Activated T-helper 1 cell treated with anti-CD3 and anti-CD28 coated beads, Interleukin-12 subunit alpha, Interleukin-12 subunit beta, Interleukin-2, Interleukin-4 antibody, amounts not matched to agents 30 ng/mL and 10 ng/mL and 1 ng/mL, durations not matched to agents 14 hours and 24 hours and 36 hours (primary cell): ENCODE measurements around the gene SPNS2. TPM values are rescaled to one million over a fixed set of nuclear protein-coding genes. Genes with fewer than 3 reads are reported as not detected.

Experiments
- DNase-seq: peaks from one replicate; pipeline ENCODE4 v3.0.0; 2021; ENCODE audit warnings: low spot score
- H3K27ac Mint-ChIP-seq: one replicate; pipeline ENCODE4 v1.8.0; 2021; ENCODE audit warnings: mild to moderate bottlenecking, mixed read lengths
- H3K27me3 Mint-ChIP-seq: one replicate; pipeline ENCODE4 v1.8.0; 2022; ENCODE audit warnings: mild to moderate bottlenecking, moderate library complexity, mixed read lengths; ENCODE audit not compliant: insufficient read depth
- H3K36me3 Mint-ChIP-seq: one replicate; pipeline ENCODE4 v1.8.0; 2021; ENCODE audit warnings: low read depth, mixed read lengths
- H3K4me1 Mint-ChIP-seq: one replicate; pipeline ENCODE4 v1.8.0; 2021; ENCODE audit warnings: low read depth, mixed read lengths
- H3K4me3 Mint-ChIP-seq: one replicate; pipeline ENCODE4 v1.8.0; 2021; ENCODE audit warnings: mild to moderate bottlenecking, moderate library complexity, mixed read lengths
- H3K9me3 Mint-ChIP-seq: one replicate; pipeline ENCODE4 v1.8.0; 2021; ENCODE audit warnings: mixed read lengths
- intact Hi-C: fragments of 100-400 bp; cut with micrococcal nuclease; formaldehyde crosslinking; loops from one replicate; pipeline ENCODE4 v1.15.1; 2024
- total RNA-seq: library from RNA; stranded (reverse); gene quantifications from 2 replicates; pipeline ENCODE4 v1.2.3, GENCODE V29; 2022

The SPNS2 gene
- total RNA-seq, 1 donor from 2014 or later = not detected

DNA sequence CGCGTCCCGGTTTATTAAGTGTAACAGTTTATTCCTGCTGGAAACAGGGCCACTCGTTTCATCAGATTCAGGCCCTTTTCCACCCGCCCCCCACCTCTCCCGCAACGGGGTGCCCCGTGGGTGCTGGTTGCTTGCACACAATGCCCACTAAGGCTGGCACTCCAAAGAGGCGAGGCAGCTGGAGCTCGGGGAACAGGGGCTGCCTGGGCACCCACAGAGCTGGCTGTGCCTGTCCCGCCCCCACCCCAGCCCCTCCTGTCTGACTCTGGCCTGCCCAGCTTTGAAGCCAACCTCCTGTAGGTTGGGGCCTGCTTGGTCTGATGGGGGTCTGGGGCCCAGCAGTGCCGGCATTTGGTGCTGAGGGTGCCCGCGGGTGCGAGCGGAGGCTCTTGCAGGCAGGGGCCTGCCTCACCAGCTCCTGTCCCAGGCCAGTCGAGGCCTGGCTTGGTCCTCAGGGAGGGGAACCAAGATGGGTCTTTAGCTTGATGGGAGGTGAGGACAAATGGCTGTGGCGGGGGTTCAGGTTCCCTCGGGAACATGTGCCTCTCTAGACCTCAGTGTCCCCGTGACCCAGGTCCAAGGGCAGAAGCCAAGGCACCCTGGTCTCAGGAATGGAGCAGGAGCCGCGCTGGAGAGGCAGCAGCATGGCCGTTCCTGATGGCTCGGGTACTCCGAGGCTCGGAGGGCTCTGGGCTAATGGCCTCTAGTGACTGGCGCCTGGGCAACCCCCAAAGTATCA, 36.4 kb downstream of the SPNS2 start:
- Mint-ChIP-seq H3K4me3 (no peak overlapping the region), H3K9me3 (no peaks in the 10 kb centered on the region), H3K4me1 (no peaks in the 10 kb centered on the region), H3K27me3 (no peaks in the 10 kb centered on the region), H3K27ac (no peak overlapping the region), H3K36me3 (peaks cover 2% of the 10 kb centered on the region)
- no peak for DNase-seq
- intact Hi-C loops = no loop called here

DNA sequence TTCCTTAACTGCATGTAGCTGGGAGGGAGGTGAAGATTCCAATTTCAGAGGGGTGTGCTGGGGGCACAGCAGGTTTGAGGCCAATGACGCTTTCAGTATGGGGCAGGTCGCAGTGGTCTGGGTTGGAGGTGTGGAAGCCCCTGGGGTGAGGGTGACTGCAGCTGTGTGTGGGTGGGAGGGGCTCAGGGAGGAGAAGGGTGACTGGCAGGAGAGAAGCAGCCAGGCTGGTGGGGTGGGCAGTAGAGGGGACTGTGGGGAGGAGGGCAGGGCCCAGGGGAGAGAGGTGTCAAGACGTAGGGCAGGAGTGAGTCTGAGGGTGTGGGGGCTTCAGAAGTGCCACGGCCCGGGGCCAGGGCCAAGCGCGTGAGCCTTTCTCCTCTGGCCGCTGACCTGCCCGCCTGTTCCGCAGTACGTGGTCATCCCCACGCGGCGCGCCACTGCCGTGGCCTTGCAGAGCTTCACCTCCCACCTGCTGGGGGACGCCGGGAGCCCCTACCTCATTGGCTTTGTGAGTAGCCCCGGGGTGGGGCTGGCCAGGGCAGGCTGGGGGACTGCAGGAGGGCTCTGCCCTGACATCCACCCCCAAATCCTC, 37.1 kb downstream of the SPNS2 start:
- intact Hi-C loops = no loop called here
- DNase-seq = no peak
- Mint-ChIP-seq H3K4me1 (no peaks in the 10 kb centered on the region), H3K4me3 (no peak overlapping the region), H3K27me3 (no peaks in the 10 kb centered on the region), H3K27ac (no peak overlapping the region), H3K9me3 (no peaks in the 10 kb centered on the region), H3K36me3 (peaks cover 2% of the 10 kb centered on the region)

GRCh38 chr17:4536259-4536741, 37.6 kb downstream of the SPNS2 start:
- Mint-ChIP-seq H3K36me3 (peaks cover 7% of the 10 kb centered on the region), H3K27ac (no peak overlapping the region), H3K4me3 (no peak overlapping the region), H3K9me3 (no peaks in the 10 kb centered on the region), H3K4me1 (no peaks in the 10 kb centered on the region), H3K27me3 (no peaks in the 10 kb centered on the region)
- no peak for DNase-seq
- intact Hi-C loops = no loop called here

GRCh38 chr17:4536742-4537411, 38.2 kb downstream of the SPNS2 start:
- Mint-ChIP-seq H3K9me3 (no peaks in the 10 kb centered on the region), H3K27me3 (no peaks in the 10 kb centered on the region), H3K4me1 (no peaks in the 10 kb centered on the region), H3K27ac (no peak overlapping the region), H3K36me3 (peaks cover 9% of the 10 kb centered on the region), H3K4me3 (no peak overlapping the region)
- intact Hi-C loops = no loop called here
- DNase-seq = no peak

DNA sequence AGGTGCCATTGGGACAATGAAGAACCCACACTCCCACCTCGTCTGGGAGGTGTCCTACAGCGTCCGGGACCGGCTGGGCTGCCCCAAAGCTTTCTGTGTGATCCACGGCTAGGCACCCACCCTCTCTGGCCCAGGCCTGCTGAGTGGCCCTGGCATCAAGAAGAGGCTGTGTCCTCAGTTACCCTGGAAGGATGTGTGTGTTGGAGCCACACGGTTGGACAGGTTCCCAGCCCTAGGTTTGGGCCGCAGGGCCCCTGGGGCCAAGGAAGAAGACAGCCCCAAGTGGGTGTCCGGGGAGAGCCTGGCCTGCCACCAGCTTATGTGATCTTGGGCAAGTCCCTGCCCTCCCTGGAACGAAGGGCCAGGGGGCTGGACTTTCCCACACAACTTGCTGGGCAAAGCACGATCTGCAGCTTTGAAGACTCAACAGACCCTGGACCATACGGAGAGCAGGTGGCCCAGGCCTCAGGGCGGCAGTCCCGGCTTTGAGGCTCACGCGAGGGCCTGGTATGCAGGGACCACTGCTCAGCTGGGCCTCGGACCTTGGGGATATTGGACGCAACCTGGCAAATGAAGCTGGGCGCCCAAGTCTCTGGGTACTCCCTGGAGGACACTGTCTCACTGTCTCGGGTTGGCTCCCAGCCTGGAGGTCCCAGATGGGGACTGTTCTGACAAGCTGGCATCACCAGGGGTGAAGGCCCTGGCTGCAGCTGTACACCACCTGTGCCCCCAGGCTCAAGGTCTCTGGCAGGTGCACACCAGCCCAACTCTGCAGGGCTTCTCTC, 39.0 kb downstream of the SPNS2 start:
- Mint-ChIP-seq H3K9me3 (no peaks in the 10 kb centered on the region), H3K36me3 (peaks cover 14% of the 10 kb centered on the region), H3K4me3 (no peak overlapping the region), H3K27ac (no peak overlapping the region), H3K27me3 (no peaks in the 10 kb centered on the region), H3K4me1 (no peaks in the 10 kb centered on the region)
- DNase-seq = no peak
- intact Hi-C loops = no loop called here

DNA sequence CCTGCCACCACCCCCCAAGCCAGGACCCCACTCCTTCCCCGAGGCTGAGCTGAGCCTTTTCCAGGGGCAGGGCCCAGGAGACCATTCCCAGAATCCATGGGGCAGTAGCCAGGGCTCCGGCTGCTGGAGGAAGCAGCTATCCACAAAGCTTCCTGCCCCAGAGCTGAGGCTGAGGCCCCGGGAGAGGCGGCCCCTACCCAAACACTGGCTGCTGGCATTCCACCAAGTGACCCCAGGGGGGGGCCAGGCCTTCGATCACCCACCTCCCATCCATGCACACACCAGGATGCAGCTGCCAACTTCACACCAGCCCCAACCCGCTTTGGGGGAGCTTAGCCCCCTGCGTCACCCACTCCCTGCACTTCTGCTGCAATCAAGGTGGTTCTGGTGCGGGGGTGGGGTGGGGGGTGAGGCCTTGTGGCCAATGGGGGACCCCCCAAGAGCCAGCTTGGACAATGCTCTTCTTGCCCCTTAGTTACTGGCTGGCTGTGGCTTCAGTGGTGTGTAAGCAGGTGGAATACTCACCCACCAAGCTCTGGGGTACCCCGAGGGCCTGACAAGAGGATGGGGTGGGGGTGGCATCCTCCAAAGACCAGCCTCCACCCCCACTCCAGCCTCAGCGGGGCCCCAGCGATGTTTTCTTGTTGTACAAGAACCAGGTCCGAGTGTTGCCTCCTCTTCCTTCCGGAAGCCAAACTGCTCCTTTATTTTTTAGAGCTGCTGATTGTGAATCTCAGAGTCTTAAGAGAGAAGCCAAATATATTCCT, 39.7 kb downstream of the SPNS2 start:
- intact Hi-C loops = no loop called here
- no peaks in the 10 kb centered on the region for H3K9me3 Mint-ChIP-seq
- H3K27ac Mint-ChIP-seq = no peak overlapping the region
- H3K27me3 Mint-ChIP-seq = no peaks in the 10 kb centered on the region
- H3K36me3 Mint-ChIP-seq = peaks cover 14% of the 10 kb centered on the region
- no peaks in the 10 kb centered on the region for H3K4me1 Mint-ChIP-seq
- H3K4me3 Mint-ChIP-seq = no peak overlapping the region
- DNase-seq = no peak

- no peak for DNase-seq
- Mint-ChIP-seq H3K4me3 (no peak overlapping the region), H3K27ac (no peak overlapping the region), H3K27me3 (no peaks in the 10 kb centered on the region), H3K36me3 (peaks cover 14% of the 10 kb centered on the region), H3K9me3 (no peaks in the 10 kb centered on the region), H3K4me1 (no peaks in the 10 kb centered on the region)
- intact Hi-C loops = no loop called here
Measured at GRCh38 chr17:4539025-4539424, 40.3 kb downstream of the SPNS2 start.

DNA sequence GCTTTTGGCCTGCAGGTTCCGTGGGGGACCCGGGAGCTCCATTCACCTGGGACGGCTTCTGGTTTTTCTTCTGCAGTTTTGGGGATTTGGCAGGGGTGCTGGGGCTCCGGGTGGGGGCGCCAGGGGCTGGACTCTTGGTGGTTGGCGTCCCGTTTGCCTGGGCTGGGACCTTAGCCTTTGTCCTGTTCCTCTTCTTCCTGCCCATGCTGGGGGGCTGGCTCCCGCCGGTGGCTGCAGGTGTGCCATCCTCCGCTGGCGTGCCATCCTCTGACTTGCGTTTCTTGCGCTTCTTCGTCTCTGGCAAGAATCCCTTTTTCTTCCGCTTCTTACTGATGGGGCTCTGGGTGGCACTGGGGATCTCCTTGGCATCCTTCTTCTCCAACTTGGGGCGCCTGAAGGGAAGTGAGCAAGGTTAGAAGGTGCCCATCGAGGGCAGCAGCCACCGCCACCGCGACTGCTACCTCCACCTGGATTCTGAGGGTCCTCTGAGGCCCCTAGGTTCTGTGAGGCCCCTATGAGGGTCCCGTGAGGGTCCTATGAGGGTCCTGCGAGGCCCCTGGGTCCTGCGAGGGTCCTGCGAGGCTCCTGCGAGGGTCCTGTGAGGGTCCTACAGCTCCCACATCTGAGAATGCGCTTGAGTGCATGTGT, 41.0 kb downstream of the SPNS2 start:
- H3K4me3 Mint-ChIP-seq = no peak overlapping the region
- no peaks in the 10 kb centered on the region for H3K9me3 Mint-ChIP-seq
- intact Hi-C loops = no loop called here
- no peaks in the 10 kb centered on the region for H3K4me1 Mint-ChIP-seq
- H3K36me3 Mint-ChIP-seq = peaks cover 14% of the 10 kb centered on the region
- no peak for DNase-seq
- H3K27me3 Mint-ChIP-seq = no peaks in the 10 kb centered on the region
- H3K27ac Mint-ChIP-seq = no peak overlapping the region

DNA sequence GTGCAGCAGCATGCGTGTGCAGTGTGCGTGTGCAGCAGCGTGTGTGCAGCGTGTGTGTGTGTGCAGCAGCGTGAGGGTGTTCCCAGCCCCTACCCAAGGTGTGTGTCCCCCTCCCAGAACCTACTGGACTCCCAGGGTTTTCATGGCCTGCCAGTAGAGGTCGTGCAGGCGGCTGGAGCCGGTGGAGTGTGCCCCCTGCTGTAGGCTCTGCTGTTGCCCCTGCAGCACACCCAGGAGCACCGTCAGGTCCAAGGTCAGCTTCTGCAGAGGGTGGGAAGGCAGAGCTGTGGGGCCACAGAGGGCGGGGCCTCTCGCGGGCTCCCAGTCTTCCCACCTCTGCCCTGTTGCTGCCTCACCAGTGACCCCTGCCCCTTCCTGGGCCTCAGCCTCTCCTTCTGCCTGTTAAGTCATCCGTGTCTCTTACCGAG, 41.6 kb downstream of the SPNS2 start:
- H3K27ac Mint-ChIP-seq = no peak overlapping the region
- no peak for DNase-seq
- intact Hi-C loops = no loop called here
- no peak overlapping the region for H3K4me3 Mint-ChIP-seq
- H3K4me1 Mint-ChIP-seq = no peaks in the 10 kb centered on the region
- peaks cover 14% of the 10 kb centered on the region for H3K36me3 Mint-ChIP-seq
- no peaks in the 10 kb centered on the region for H3K27me3 Mint-ChIP-seq
- no peaks in the 10 kb centered on the region for H3K9me3 Mint-ChIP-seq

GRCh38 chr17:4540687-4541327, 42.1 kb downstream of the SPNS2 start:
- Mint-ChIP-seq H3K27me3 (no peaks in the 10 kb centered on the region), H3K36me3 (peaks cover 14% of the 10 kb centered on the region), H3K27ac (no peak overlapping the region), H3K4me1 (no peaks in the 10 kb centered on the region), H3K9me3 (no peaks in the 10 kb centered on the region), H3K4me3 (no peak overlapping the region)
- DNase-seq = no peak
- intact Hi-C loops = no loop called here

DNA sequence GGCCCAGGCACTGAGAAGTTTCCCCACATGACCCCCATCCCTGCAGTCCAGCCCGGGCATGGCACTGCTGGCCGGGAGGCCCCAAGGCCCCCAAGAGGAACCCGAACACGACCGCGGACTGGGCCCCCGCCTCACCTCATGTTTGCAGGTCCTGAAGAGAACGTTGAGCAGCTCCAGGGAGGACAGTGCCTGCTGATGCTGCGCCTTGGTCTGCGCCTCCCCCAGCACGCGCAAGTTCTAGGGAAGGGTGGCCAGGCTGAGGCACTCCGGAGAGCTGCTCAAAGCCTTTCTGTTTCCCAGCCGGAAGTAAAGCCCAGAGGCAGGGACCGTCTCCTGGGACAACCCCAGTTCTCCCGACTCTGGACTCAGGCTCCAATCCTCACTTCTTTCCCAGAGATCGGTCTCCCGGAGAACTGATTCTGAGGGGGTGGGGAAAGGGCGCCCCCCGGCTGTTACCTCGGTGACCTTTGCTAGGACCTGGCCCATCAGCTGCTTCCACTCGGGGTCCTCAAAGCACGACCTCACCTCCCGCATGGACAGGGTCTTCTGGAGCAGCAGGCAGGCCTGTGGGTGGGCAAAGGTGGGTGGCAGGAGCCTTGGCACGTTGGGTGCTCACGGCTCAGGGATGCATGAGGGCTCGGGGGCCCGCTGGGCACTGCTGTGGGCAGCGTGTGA, 42.8 kb downstream of the SPNS2 start:
- no peaks in the 10 kb centered on the region for H3K4me1 Mint-ChIP-seq
- H3K9me3 Mint-ChIP-seq = no peaks in the 10 kb centered on the region
- H3K4me3 Mint-ChIP-seq = no peak overlapping the region
- H3K27me3 Mint-ChIP-seq = no peaks in the 10 kb centered on the region
- intact Hi-C loops = no loop called here
- H3K27ac Mint-ChIP-seq = no peak overlapping the region
- H3K36me3 Mint-ChIP-seq = peaks cover 17% of the 10 kb centered on the region
- DNase-seq = no peak
